DOHH2 (cell line): ENCODE measurements around the gene ZNF654.

Source experiments
- H3F3A ChIP-seq: fragments of 200-600 bp; sonication (generic), shearing (Covaris generic); 2 replicates; pipeline ENCODE4 v1.6.0; 2016; ENCODE audit warnings: antibody characterized with exemption, mild to moderate bottlenecking; ENCODE audit not compliant: control insufficient read depth, insufficient read depth
- H3K27ac ChIP-seq: fragments of 200-600 bp; sonication (generic); 2 replicates; pipeline ENCODE4 v1.5.1; 2014; ENCODE audit warnings: low read depth, mild to moderate bottlenecking, low read length, moderate library complexity
- H3K27me3 ChIP-seq: fragments of 200-600 bp; sonication (generic); 2 replicates; pipeline ENCODE4 v1.6.1; 2014; ENCODE audit warnings: mild to moderate bottlenecking, low read length, mixed read lengths; ENCODE audit not compliant: control insufficient read depth
- H3K36me3 ChIP-seq: fragments of 200-600 bp; sonication (generic); 2 replicates; pipeline ENCODE4 v1.6.1; 2014; ENCODE audit warnings: mild to moderate bottlenecking, low read length, moderate library complexity, mixed read lengths; ENCODE audit not compliant: control insufficient read depth
- H3K4me1 ChIP-seq: fragments of 200-600 bp; sonication (generic); 2 replicates; pipeline ENCODE4 v1.6.1; 2014; ENCODE audit warnings: mild to moderate bottlenecking, low read length, mixed read lengths; ENCODE audit not compliant: control insufficient read depth
- H3K4me2 ChIP-seq: fragments of 200-600 bp; sonication (generic); 2 replicates; pipeline ENCODE4 v1.6.0; 2014; ENCODE audit warnings: mild to moderate bottlenecking, low read length, moderate library complexity
- H3K4me3 ChIP-seq: fragments of 200-600 bp; sonication (generic); 2 replicates; pipeline ENCODE4 v1.5.1; 2014; ENCODE audit warnings: mild to moderate bottlenecking, low read length, mixed read lengths
- H3K79me2 ChIP-seq: fragments of 200-600 bp; sonication (generic); 2 replicates; pipeline ENCODE4 v1.6.1; 2014; ENCODE audit warnings: mild to moderate bottlenecking, low read length, mixed read lengths; ENCODE audit not compliant: control insufficient read depth
- H3K9me2 ChIP-seq: fragments of 200-600 bp; sonication (generic); replicated peaks from 2 replicates; pipeline ENCODE4 v1.6.1; 2014; ENCODE audit warnings: mild to moderate bottlenecking, low read length, mixed read lengths; ENCODE audit not compliant: control insufficient read depth
- H3K9me3 ChIP-seq: fragments of 200-600 bp; sonication (generic); 2 replicates; pipeline ENCODE4 v1.6.1; 2014; ENCODE audit warnings: antibody characterized with exemption, low read length, mixed read lengths; ENCODE audit not compliant: control insufficient read depth, insufficient read depth
- H4K20me1 ChIP-seq: fragments of 200-600 bp; sonication (generic); 2 replicates; pipeline ENCODE4 v1.6.0; 2014; ENCODE audit warnings: low read depth, mild to moderate bottlenecking, antibody characterized with exemption, low read length, moderate library complexity; ENCODE audit not compliant: control insufficient read depth, insufficient read depth
- EZH2phosphoT487 ChIP-seq: fragments of 200-600 bp; sonication (generic); IDR thresholded peaks from 2 replicates; pipeline ENCODE4 v1.6.1; 2017; ENCODE audit warnings: borderline replicate concordance, mild to moderate bottlenecking, antibody characterized with exemption, low read length, moderate library complexity, mixed read lengths
- TF ChIP-seq, protein P1 (sequence below): fragments of 200-600 bp; sonication (generic); IDR thresholded peaks from one replicate; pipeline ENCODE4 v1.5.1; 2014; ENCODE audit warnings: antibody characterized with exemption, mild to moderate bottlenecking, low read depth, low read length; ENCODE audit not compliant: poor library complexity, severe bottlenecking

Gene ZNF654

DNA sequence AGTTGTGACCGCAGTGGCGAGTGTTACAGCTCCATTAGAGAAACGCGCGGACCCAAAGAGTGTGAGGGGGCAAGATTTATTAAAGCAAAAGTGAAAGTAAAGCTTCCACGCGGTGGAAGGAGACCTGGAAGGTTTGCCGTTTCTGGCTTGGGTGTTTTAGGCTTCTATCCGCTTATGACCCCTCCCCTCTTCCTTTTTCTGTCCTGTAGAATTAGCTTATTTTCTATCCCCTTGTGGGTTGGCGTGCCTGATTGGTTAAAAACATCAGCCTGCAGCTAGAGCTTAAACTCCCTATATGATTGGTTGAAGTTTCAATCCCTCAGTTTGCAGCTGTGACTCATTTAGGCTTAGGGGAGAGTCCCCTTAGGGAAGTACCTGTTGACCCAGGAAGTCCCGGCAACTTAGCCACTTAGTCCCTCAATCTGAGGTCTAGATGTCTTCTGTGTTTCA is 130.3 kb downstream of the ZNF654 start:
- no peak overlapping the region for H3K27ac ChIP-seq
- no peaks in the 10 kb centered on the region for H3K4me1 ChIP-seq
- H3K9me3 ChIP-seq, result no peaks in the 10 kb centered on the region
- H3K9me2 ChIP-seq, result no peaks in the 10 kb centered on the region
- no peak overlapping the region for H3K4me2 ChIP-seq
- no peaks in the 10 kb centered on the region for H4K20me1 ChIP-seq
- no peak for TF ChIP-seq EZH2phosphoT487
- TF ChIP-seq, protein P1, sequence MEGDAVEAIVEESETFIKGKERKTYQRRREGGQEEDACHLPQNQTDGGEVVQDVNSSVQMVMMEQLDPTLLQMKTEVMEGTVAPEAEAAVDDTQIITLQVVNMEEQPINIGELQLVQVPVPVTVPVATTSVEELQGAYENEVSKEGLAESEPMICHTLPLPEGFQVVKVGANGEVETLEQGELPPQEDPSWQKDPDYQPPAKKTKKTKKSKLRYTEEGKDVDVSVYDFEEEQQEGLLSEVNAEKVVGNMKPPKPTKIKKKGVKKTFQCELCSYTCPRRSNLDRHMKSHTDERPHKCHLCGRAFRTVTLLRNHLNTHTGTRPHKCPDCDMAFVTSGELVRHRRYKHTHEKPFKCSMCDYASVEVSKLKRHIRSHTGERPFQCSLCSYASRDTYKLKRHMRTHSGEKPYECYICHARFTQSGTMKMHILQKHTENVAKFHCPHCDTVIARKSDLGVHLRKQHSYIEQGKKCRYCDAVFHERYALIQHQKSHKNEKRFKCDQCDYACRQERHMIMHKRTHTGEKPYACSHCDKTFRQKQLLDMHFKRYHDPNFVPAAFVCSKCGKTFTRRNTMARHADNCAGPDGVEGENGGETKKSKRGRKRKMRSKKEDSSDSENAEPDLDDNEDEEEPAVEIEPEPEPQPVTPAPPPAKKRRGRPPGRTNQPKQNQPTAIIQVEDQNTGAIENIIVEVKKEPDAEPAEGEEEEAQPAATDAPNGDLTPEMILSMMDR, result no peak
- H3K27me3 ChIP-seq, result no peaks in the 10 kb centered on the region
- no peaks in the 10 kb centered on the region for H3F3A ChIP-seq
- no peaks in the 10 kb centered on the region for H3K79me2 ChIP-seq
- no peaks in the 10 kb centered on the region for H3K36me3 ChIP-seq
- H3K4me3 ChIP-seq, result no peak overlapping the region

DNA sequence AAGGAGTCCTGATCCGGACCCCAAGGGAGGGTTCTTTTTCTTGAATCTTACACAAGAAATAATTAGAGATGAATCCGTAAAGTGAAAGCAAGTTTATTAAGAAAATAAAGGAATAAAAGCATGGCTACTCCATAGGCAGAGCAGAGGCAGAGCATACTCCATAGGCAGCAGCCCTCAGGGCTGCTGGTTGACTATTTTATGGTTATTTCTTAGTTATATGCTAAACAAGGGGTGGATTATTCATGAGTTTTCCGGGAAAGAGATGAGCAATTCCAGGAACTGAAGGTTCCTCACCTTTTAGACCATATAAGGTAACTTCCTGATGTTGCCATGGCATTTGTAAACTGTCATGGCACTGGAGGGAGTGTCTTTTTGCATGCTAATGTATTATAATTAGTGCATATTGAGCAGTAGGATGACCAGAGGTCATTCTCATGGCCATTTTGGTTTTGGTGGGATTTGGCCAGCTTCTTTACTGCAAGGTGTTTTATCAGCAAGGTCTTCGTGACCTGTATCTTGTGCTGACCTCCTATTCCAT is 132.9 kb downstream of the ZNF654 start:
- Histone ChIP-seq H3K9me2 (no peaks in the 10 kb centered on the region), H3K27ac (no peak overlapping the region), H4K20me1 (no peaks in the 10 kb centered on the region), H3K4me1 (no peaks in the 10 kb centered on the region), H3K4me3 (no peak overlapping the region), H3K27me3 (no peaks in the 10 kb centered on the region), H3F3A (no peaks in the 10 kb centered on the region), H3K9me3 (no peaks in the 10 kb centered on the region), H3K36me3 (no peaks in the 10 kb centered on the region), H3K79me2 (no peaks in the 10 kb centered on the region), H3K4me2 (no peak overlapping the region)
- no peak for TF ChIP-seq EZH2phosphoT487
- TF ChIP-seq, protein P1, result no peak

DNA sequence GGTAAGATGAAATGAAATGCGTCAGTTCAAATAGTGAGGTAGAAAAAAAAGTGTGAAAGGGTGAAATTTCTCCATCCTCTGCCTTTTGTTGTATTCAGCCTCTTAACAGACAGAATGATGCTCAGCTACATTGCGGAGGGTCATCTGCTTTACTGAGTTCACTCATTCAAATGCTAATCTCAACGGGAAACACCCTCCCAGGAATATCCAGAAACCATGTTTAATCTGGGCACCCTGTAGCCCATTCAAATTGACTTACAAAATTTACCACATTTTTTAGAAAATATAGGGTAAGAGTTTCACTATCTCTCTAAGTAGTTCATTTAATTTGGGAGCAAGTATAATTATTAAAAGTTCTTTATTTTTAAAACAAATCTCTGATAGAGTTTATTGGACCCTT is 133.6 kb downstream of the ZNF654 start:
- no peaks in the 10 kb centered on the region for H4K20me1 ChIP-seq
- no peak overlapping the region for H3K4me3 ChIP-seq
- H3K4me2 ChIP-seq, result no peak overlapping the region
- no peaks in the 10 kb centered on the region for H3K79me2 ChIP-seq
- no peak overlapping the region for H3K27ac ChIP-seq
- H3K27me3 ChIP-seq, result no peaks in the 10 kb centered on the region
- H3F3A ChIP-seq, result no peaks in the 10 kb centered on the region
- no peaks in the 10 kb centered on the region for H3K9me2 ChIP-seq
- H3K36me3 ChIP-seq, result no peaks in the 10 kb centered on the region
- H3K9me3 ChIP-seq, result no peaks in the 10 kb centered on the region
- TF ChIP-seq, protein P1, result no peak
- TF ChIP-seq EZH2phosphoT487, result no peak
- peaks cover 4% of the 10 kb centered on the region for H3K4me1 ChIP-seq
